HepG2 (cell line): ENCODE data around the gene DHRS1. TPM values are rescaled to one million over a fixed set of nuclear protein-coding genes. Genes with fewer than 3 reads are reported as not detected.
A peak's percentile ranks its signal among the peaks of the same experiment; 100 is the strongest.

Experiments
- CEBPB ChIP-seq: IDR thresholded peaks from 2 replicates; pipeline ENCODE4 v1.6.1; 2011; ENCODE audit warnings: low read depth, low read length, improper control_type of control experiment, borderline replicate concordance
- NFIB ChIP-seq: sonication (generic); formaldehyde crosslinking; IDR thresholded peaks from 2 replicates; pipeline ENCODE4 v1.9.0; 2021; ENCODE audit warnings: missing genetic modification reagents, mild to moderate bottlenecking, borderline replicate concordance
- RBM22 ChIP-seq: fragments of 200-400 bp; formaldehyde crosslinking; optimal IDR thresholded peaks from 2 replicates; pipeline ENCODE3; 2017; ENCODE audit warnings: mild to moderate bottlenecking, low read length, moderate library complexity
- RERE ChIP-seq: IDR thresholded peaks from 2 replicates; pipeline ENCODE4 v1.6.1; 2016; ENCODE audit warnings: low read depth, missing genetic modification reagents, missing compliant biosample characterization
- SPEN ChIP-seq: sonication (generic); formaldehyde crosslinking; IDR thresholded peaks from 2 replicates; pipeline ENCODE4 v1.5.1; 2020; ENCODE audit warnings: low read depth, mild to moderate bottlenecking, missing genetic modification reagents
- TAF15 ChIP-seq: fragments of 200-400 bp; formaldehyde crosslinking; IDR thresholded peaks from one replicate; pipeline ENCODE4 v1.6.1; 2018; ENCODE audit warnings: mild to moderate bottlenecking, low read depth, low read length; ENCODE audit not compliant: poor library complexity, severe bottlenecking
- ZBTB40 ChIP-seq, 2 experiments: fragments of 450-650 bp in 1 of 2; sonication (generic) in 1 of 2; formaldehyde crosslinking in 1 of 2; IDR thresholded peaks; 2 replicates each; pipeline versions ENCODE4 v1.6.1 to v1.8.0; 2016 to 2022; ENCODE audit warnings: antibody characterized with exemption in 1 of 2, mild to moderate bottlenecking in 1 of 2, missing genetic modification reagents in 1 of 2
- ZBTB44 ChIP-seq: sonication (generic); formaldehyde crosslinking; IDR thresholded peaks from 2 replicates; pipeline ENCODE4 v1.4.0; 2020; ENCODE audit warnings: missing genetic modification reagents
- ZFY ChIP-seq: sonication (generic); formaldehyde crosslinking; IDR thresholded peaks from 2 replicates; pipeline ENCODE4 v1.4.0; 2020; ENCODE audit warnings: missing genetic modification reagents
- ZMYM3 ChIP-seq: sonication (generic); formaldehyde crosslinking; IDR thresholded peaks from 2 replicates; pipeline ENCODE4 v1.5.1; 2020; ENCODE audit warnings: mild to moderate bottlenecking, missing genetic modification reagents
- ZMYM4 ChIP-seq: sonication (generic); formaldehyde crosslinking; IDR thresholded peaks from 2 replicates; pipeline ENCODE4 v1.8.1; 2023; ENCODE audit warnings: mild to moderate bottlenecking, missing genetic modification reagents
- ZNF605 ChIP-seq: sonication (generic); formaldehyde crosslinking; IDR thresholded peaks from 2 replicates; pipeline ENCODE4 v1.8.0; 2022; ENCODE audit warnings: mild to moderate bottlenecking, missing genetic modification reagents
- polyA plus RNA-seq, 8 experiments: library from polyadenylated mRNA; depleted of rRNA in 3 of 8; stranded (reverse) in 7 of 8; unstranded in 1 of 8; fragments of >200 nt; fragmentation: Illumina TruSeq in 4 of 8; extraction: Trizol in 4 of 8; gene quantifications; 2 replicates each; pipeline versions ENCODE4 v1.2.1 to v1.2.3, GENCODE V29; 2011 to 2016; ENCODE audit warnings: low read depth in 4 of 8, missing spikeins in 1 of 8, mixed read lengths in 1 of 8; ENCODE audit not compliant: insufficient read depth in 1 of 8
- total RNA-seq, 5 experiments: library from RNA; depleted of rRNA; stranded (reverse); fragments of >200 nt; fragmentation: Illumina TruSeq; extraction: Trizol; gene quantifications; 2 replicates each; pipeline ENCODE4 v1.2.3, GENCODE V29; 2016; ENCODE audit warnings: low read depth in 1 of 5

Gene DHRS1
- total and polyA plus RNA-seq, 2 of the 13 experiments (the other 11 are each of a cell fraction or from before 2014, with no cell fraction given), result 49.8 to 60.8 TPM

- TF ChIP-seq ZNF605 (peak; percentile 35; the same call in 1 of the 2 replicates), ZBTB40 (IDR thresholded peaks at IDR 0.05) (no peak), ZBTB40 (CRISPR knock-in tag; IDR thresholded peaks at IDR 0.05) (no peak), RERE (CRISPR knock-in tag) (no peak), RBM22 (peak; percentile 60), NFIB (CRISPR knock-in tag) (0 out of 2 replicates have a peak, but pooled peaks have one; percentile 55), ZMYM4 (CRISPR knock-in tag) (no peak), TAF15 (no peak), SPEN (CRISPR knock-in tag) (no peak), CEBPB (peak; percentile 89), ZFY (CRISPR knock-in tag) (0 out of 2 replicates have a peak, but pooled peaks have one; percentile 3), ZBTB44 (no peak), ZMYM3 (CRISPR knock-in tag) (no peak)
Measured at GRCh38 chr14:24311837-24312615, 12.4 kb upstream of the DHRS1 start (continued).
